ENCODE data around the gene WDCP.

Gene WDCP

GRCh38 chr2:24009680-24010476 is 37.3 kb downstream of the WDCP start, which contains the start of gene MFSD2B:
MFSD2B (plus strand) TSS chr2:24010085; CDS start chr2:24010097, 12 bp downstream.
- TF ChIP-seq CTCF (IDR thresholded peaks at IDR 0.05; ENCODE audit: control insufficient read depth, extremely low read depth, insufficient read depth) = no peak
- H3K4me3 ChIP-seq (ENCODE audit: low read depth, low read length) = no peak within 1 kb of the TSS
- DNase-seq (ENCODE audit: low read depth) = no peak

- DNase-seq (ENCODE audit: low read depth) = no peak
- no peak overlapping the region for H3K4me3 ChIP-seq (ENCODE audit: low read depth, low read length)
- no peak for TF ChIP-seq CTCF (IDR thresholded peaks at IDR 0.05; ENCODE audit: control insufficient read depth, extremely low read depth, insufficient read depth)
Observed at GRCh38 chr2:24009367-24009679, 37.9 kb downstream of the WDCP start.

GRCh38 chr2:24008672-24009366 is 38.4 kb downstream of the WDCP start:
- H3K4me3 ChIP-seq (ENCODE audit: low read depth, low read length) = no peak overlapping the region
- DNase-seq (ENCODE audit: low read depth) = no peak
- TF ChIP-seq CTCF (IDR thresholded peaks at IDR 0.05; ENCODE audit: control insufficient read depth, extremely low read depth, insufficient read depth) = no peak

- TF ChIP-seq CTCF (IDR thresholded peaks at IDR 0.05; ENCODE audit: control insufficient read depth, extremely low read depth, insufficient read depth) = no peak
- no peak for DNase-seq (ENCODE audit: low read depth)
- no peak overlapping the region for H3K4me3 ChIP-seq (ENCODE audit: low read depth, low read length)
Observed at GRCh38 chr2:24007693-24008092, 39.5 kb downstream of the WDCP start.

GRCh38 chr2:23994567-23994966 is 52.6 kb downstream of the WDCP start:
- H3K4me3 ChIP-seq (ENCODE audit: low read depth, low read length) = no peak overlapping the region
- no peak for DNase-seq (ENCODE audit: low read depth)
- no peak for TF ChIP-seq CTCF (IDR thresholded peaks at IDR 0.05; ENCODE audit: control insufficient read depth, extremely low read depth, insufficient read depth)

- H3K4me3 ChIP-seq (ENCODE audit: low read depth, low read length) = no peak overlapping the region
- DNase-seq (ENCODE audit: low read depth) = no peak
- no peak for TF ChIP-seq CTCF (IDR thresholded peaks at IDR 0.05; ENCODE audit: control insufficient read depth, extremely low read depth, insufficient read depth)
Observed at GRCh38 chr2:23993736-23994269, 53.4 kb downstream of the WDCP start.
